ENCODE results near the gene RNF125.

RNF125 gene

DNA sequence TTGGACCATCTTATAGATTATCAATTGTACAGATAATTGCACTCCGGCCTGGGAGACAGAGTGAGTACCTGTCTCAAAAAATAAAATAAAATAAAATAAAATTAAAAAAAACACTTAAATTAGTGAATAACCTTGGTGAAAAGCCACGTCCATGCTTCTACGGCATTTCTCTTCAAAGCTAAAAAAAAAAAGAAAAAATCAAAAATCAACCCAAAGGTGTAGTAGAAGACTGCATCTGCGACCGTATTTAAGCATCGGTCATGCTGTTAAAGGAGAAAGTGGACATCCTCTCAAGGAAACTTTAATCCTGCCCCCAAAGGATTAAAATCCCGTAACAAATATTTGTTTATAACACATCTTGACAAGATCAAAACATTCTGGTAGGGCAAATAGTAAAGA, 72.7 kb downstream of the RNF125 start:
- no peak for DNase-seq (ENCODE audit: low read depth)

GRCh38 chr18:32091724-32092421, 73.2 kb downstream of the RNF125 start, which contains the start of gene RNF138:
RNF138 (plus strand) TSS chr18:32091874; CDS start chr18:32092777, 903 bp downstream.
- DNase-seq (ENCODE audit: low read depth) = peak; percentile 67

- DNase-seq (ENCODE audit: low read depth) = peak; percentile 96
Observed at GRCh38 chr18:32092422-32093101, 73.9 kb downstream of the RNF125 start.

DNA sequence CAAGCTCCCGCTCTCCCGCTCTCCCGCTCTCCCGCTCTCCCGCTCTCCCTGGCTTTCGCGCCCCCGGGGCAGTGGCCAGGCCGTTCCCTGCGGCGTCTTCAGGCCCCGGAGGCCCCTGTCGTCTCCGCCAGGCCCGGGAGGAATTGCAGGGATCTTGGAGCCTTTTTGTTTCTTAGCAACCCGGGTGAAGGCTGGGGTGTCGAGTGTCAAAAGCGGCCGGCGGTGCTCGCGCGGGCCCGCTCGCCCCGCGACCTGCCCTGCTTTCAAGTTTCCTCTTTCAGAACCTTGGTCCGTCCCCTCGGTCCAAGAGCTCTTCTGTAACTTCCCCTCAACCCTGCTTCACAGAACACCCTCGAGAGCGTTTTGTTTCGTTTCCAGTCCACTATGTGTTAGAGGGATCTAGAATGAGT, 74.5 kb downstream of the RNF125 start:
- DNase-seq (ENCODE audit: low read depth) = peak; percentile 22

- no peak for DNase-seq (ENCODE audit: low read depth)
Observed at GRCh38 chr18:32093523-32093922, 74.9 kb downstream of the RNF125 start.

GRCh38 chr18:32095192-32095899, 76.7 kb downstream of the RNF125 start:
- DNase-seq (ENCODE audit: low read depth) = no peak

DNA sequence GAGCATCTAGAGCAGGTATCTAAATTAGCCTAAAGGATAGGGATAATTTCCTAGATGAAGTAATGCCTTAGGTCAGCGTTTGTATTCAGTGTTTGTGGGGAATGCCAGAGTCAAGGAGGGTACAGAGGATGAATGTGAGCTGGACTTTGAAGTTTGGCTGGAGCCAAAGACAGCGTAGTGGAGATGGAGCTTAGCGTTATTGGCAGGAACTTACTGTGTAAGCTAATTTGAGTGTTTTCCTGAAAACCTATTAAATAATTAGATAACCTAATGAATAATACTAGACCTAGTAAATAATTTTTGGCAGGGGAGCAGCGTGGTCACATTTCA, 77.2 kb downstream of the RNF125 start:
- DNase-seq (ENCODE audit: low read depth) = no peak

DNA sequence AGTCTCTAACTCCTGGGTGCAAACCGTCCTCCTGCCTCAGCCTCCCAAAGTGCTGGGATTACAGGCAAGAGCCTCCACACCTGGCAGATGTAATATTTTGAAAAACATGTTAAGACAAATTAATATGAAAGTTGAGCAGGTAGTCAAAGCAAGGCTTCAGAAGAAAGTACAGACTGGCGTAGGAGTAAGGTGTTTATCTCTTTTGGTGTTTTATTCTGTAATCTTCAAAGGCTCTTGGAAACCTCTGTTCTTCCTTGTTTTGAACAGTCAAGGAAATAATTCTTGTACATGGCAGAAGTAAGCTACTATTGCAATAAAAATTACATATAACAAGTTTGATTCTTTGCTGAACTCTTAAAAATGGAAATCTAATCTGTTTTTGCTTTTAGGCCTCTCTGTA, 78.3 kb downstream of the RNF125 start:
- no peak for DNase-seq (ENCODE audit: low read depth)

DNA sequence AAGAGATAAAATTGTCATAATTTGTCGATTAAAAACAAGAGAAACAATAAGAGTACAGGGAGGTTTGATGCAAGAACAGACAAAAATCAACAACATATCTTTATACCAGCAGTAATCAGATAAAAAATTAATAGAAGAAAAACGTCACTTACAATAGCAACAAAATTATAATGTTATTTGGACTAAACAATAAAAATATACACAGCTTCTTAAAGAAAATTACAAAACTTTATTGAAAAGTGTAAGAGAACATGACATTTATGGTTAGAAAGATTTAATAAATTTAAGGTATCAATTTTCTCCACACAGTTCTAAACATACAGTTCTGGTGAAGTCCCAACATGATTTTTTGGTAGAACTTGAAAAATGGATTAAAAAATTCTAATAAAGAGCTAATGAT, 85.9 kb downstream of the RNF125 start:
- no peak for DNase-seq (ENCODE audit: low read depth)

- DNase-seq (ENCODE audit: low read depth) = no peak
Observed at GRCh38 chr18:32110005-32110404, 91.4 kb downstream of the RNF125 start.

DNA sequence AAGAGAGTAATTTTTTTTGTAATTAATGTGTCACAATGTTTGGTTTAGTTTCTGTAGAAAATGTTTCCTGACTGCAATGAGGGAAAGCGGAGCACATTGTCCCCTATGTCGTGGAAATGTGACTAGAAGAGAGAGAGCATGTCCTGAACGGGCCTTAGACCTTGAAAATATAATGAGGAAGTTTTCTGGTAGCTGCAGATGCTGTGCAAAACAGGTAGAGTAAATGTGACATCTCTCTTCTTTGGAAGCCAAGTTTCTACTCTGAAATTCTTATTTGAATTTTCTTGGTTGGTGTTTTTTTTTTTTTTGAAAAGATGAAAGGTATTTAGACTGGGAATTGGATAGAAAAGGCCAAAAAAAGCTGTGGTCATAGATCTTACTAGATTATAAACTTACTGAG, 93.1 kb downstream of the RNF125 start:
- no peak for DNase-seq (ENCODE audit: low read depth)

DNA sequence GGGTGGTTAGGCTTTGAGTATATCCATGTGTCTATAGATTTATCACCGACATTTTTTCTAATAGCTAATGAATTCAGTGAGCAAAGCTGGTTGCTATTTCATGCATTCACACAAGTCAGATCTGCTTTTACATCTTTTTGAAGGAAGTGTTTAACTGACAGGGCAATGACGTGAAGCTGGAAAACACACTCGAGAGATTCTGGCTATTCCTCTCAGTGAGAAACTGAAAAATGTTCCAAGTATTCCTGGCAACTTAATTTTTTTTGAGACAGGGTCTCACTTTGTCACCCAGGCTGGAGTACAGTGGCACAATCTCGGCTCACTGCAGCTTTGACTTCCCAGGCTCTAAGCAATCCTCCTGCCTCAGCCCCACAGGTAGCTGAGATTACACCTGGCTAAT, 94.2 kb downstream of the RNF125 start:
- no peak for DNase-seq (ENCODE audit: low read depth)

DNA sequence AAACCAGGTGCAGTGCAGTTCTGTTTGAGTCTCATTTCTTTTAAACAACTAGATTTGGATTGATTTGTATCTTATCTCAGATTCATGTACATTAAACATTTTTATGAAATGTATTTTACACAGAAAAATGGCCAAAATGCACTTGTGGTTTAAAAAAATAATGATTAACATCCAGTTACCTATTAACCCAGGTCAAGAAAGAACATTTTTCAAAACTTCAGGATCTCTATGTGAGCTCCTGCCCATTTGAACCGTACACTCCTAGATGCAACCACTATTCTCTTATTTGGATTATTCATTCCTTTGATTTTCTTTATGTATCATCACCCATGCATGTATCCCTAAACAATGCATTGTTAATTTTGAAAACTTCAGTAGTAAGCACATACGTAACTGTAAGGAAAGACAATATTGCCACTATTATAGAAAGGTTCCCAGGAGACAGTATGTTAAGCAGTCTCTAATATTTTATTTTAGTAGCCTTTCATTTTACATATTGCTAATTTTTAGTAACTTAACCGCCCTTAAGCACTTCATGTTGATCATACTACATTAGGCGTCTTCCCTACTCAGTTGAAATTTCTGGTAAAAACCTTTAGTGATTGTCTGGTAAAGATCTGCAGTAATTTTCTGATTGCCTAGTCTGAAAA, 95.8 kb downstream of the RNF125 start:
- no peak for DNase-seq (ENCODE audit: low read depth)

GRCh38 chr18:32122039-32122438, 103.4 kb downstream of the RNF125 start:
- no peak for DNase-seq (ENCODE audit: low read depth)

Data from fibroblast of the conjunctiva (primary cell).